Esophagus muscularis mucosa (tissue), 4 donors: ENCODE results near the gene MN1. TPM values are rescaled to one million over a fixed set of nuclear protein-coding genes. Genes with fewer than 3 reads are reported as not detected.

Source experiments
- DNase-seq: peaks from one replicate; pipeline ENCODE4 v3.0.0-alpha.2; 2017; ENCODE audit errors: extremely low spot score
- H3K27ac ChIP-seq, 4 donors: fragments of 200-600 bp; sonication (generic); replicated peaks in 1 of 4; 1 replicate in 3 of 4; 2 replicates in 1 of 4; pipeline ENCODE4 v1.5.1; 2016 to 2019; ENCODE audit warnings: mild to moderate bottlenecking in 1 of 4
- H3K27me3 ChIP-seq, 4 donors: fragments of 200-600 bp; sonication (generic); one replicate each; pipeline versions ENCODE4 v1.5.1 to v1.6.0; 2016 to 2019
- H3K36me3 ChIP-seq, 4 donors: fragments of 200-600 bp; sonication (generic); one replicate each; pipeline ENCODE4 v1.5.1; 2016 to 2019
- H3K4me1 ChIP-seq, 4 donors: fragments of 200-600 bp; sonication (generic); one replicate each; pipeline ENCODE4 v1.5.1; 2016 to 2019
- H3K4me3 ChIP-seq, 4 donors: fragments of 200-600 bp; sonication (generic); 1 replicate in 2 of 4; 2 replicates in 2 of 4; pipeline ENCODE4 v1.5.1; 2016 to 2019; ENCODE audit warnings: mild to moderate bottlenecking in 4 of 4, moderate library complexity in 1 of 4
- H3K9me3 ChIP-seq, 4 donors: fragments of 200-600 bp; sonication (generic); 1 replicate in 3 of 4; 2 replicates in 1 of 4; pipeline ENCODE4 v1.5.1; 2016 to 2019
- EP300 ChIP-seq: sonication (generic); formaldehyde crosslinking; IDR thresholded peaks from one replicate; pipeline ENCODE4 v1.6.1; 2017; ENCODE audit warnings: antibody characterized with exemption
- POLR2A ChIP-seq: fragments of 450-650 bp; IDR thresholded peaks from one replicate; pipeline ENCODE4 v1.6.1; 2017; ENCODE audit warnings: antibody characterized with exemption, moderate library complexity, mild to moderate bottlenecking, low read depth
- POLR2AphosphoS5 ChIP-seq, 2 donors: sonication (generic); formaldehyde crosslinking; IDR thresholded peaks; one replicate each; pipeline ENCODE4 v1.6.1; 2017; ENCODE audit warnings: antibody characterized with exemption in 2 of 2
- WGBS: methylation state at CpG from one replicate; pipeline ENCODE4 v1.1.5; 2018; 5-methylcytosine and 5-hydroxymethylcytosine counted together
- intact Hi-C: fragments of 100-400 bp; cut with DNase I; formaldehyde crosslinking; loops from one replicate; pipeline ENCODE4 v1.15.1; 2023
- total RNA-seq, 4 donors: library from RNA; depleted of rRNA; stranded (reverse); fragments of >200 nt; gene quantifications; one replicate each; pipeline versions ENCODE4 v1.1.0 to v1.2.1, GENCODE V29; 2016
- TF ChIP-seq, protein P1 (sequence below), 3 experiments: fragments of 200-600 bp in 2 of 3; fragments of 450-650 bp in 1 of 3; sonication (generic) in 2 of 3; IDR thresholded peaks; one replicate each; pipeline ENCODE4 v1.5.1; 2017 to 2019; ENCODE audit warnings: antibody characterized with exemption in 3 of 3, mild to moderate bottlenecking in 2 of 3, moderate library complexity in 1 of 3

The MN1 gene
- total RNA-seq, 4 donors from 2014 or later, result 16.2 to 47.3 (median 29.0) TPM

- H3K27ac ChIP-seq, result no peak overlapping the region
- 93% methylated on average over 15 of the region's 20 CpGs for WGBS
- no peaks in the 10 kb centered on the region for H3K27me3 ChIP-seq
- H3K36me3 ChIP-seq, result peaks cover 0 to 5% (median 0%) of the 10 kb centered on the region in 4 donors
- TF ChIP-seq POLR2AphosphoS5 (IDR thresholded peaks at IDR 0.05), result no peak
- TF ChIP-seq, protein P1, sequence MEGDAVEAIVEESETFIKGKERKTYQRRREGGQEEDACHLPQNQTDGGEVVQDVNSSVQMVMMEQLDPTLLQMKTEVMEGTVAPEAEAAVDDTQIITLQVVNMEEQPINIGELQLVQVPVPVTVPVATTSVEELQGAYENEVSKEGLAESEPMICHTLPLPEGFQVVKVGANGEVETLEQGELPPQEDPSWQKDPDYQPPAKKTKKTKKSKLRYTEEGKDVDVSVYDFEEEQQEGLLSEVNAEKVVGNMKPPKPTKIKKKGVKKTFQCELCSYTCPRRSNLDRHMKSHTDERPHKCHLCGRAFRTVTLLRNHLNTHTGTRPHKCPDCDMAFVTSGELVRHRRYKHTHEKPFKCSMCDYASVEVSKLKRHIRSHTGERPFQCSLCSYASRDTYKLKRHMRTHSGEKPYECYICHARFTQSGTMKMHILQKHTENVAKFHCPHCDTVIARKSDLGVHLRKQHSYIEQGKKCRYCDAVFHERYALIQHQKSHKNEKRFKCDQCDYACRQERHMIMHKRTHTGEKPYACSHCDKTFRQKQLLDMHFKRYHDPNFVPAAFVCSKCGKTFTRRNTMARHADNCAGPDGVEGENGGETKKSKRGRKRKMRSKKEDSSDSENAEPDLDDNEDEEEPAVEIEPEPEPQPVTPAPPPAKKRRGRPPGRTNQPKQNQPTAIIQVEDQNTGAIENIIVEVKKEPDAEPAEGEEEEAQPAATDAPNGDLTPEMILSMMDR (IDR thresholded peaks at IDR 0.05), result no peak
- no peak for TF ChIP-seq POLR2A
- TF ChIP-seq EP300, result no peak
- H3K4me3 ChIP-seq, result no peak overlapping the region
- H3K4me1 ChIP-seq, result no peaks in the 10 kb centered on the region
- H3K9me3 ChIP-seq, result no peaks in the 10 kb centered on the region
- intact Hi-C loops, result no loop called here
- no peak for DNase-seq
Observed at GRCh38 chr22:27834364-27835185, 33.0 kb upstream of the MN1 start.

- no peak for DNase-seq
- H3K4me1 ChIP-seq, result no peaks in the 10 kb centered on the region
- WGBS, result 89% methylated on average over 2 of the region's 2 CpGs
Observed at GRCh38 chr22:27833803-27834202, 32.2 kb upstream of the MN1 start.

DNA sequence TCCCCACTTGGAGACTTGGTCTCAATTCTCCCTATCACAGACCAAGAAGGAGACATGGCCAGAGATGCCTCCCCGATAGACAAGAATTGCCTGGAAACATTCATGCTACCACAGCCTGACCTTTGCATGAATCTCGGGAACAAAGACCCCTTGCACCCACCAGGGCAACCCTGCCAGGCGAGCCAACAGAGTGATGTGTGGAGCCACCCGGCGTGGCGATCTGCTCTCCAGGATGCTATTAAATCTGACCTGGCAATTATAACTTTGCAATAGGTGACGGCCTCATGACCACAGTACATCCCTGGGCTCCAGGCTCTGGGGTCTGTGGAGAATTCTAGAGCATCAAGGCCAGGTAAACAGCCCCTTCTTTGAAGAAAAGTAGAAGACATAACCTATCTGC lies 31.1 kb upstream of the MN1 start:
- Histone ChIP-seq H3K27ac (no peak overlapping the region), H3K4me1 (no peaks in the 10 kb centered on the region), H3K4me3 (no peak overlapping the region), H3K36me3 (peaks cover 0 to 5% (median 0%) of the 10 kb centered on the region in 4 donors), H3K9me3 (no peaks in the 10 kb centered on the region), H3K27me3 (no peaks in the 10 kb centered on the region)
- TF ChIP-seq, protein P1 (IDR thresholded peaks at IDR 0.05), result no peak
- TF ChIP-seq POLR2AphosphoS5 (IDR thresholded peaks at IDR 0.05) (no peak), POLR2A (no peak), EP300 (no peak)
- intact Hi-C loops, result no loop called here
- no peak for DNase-seq
- WGBS, result 93% methylated on average over 4 of the region's 7 CpGs

More at GRCh38 chr22:27833803-27834202, 32.2 kb upstream of the MN1 start:
- intact Hi-C loops, result no loop called here
- Histone ChIP-seq H3K27ac (no peak overlapping the region), H3K36me3 (peaks cover 0 to 5% (median 0%) of the 10 kb centered on the region in 4 donors), H3K9me3 (no peaks in the 10 kb centered on the region), H3K4me3 (no peak overlapping the region), H3K27me3 (no peaks in the 10 kb centered on the region)
- TF ChIP-seq, protein P1 (IDR thresholded peaks at IDR 0.05), result no peak
- TF ChIP-seq POLR2AphosphoS5 (IDR thresholded peaks at IDR 0.05) (no peak), POLR2A (no peak), EP300 (no peak)

GRCh38 chr22:27829620-27830019 lies 28.1 kb upstream of the MN1 start:
- TF ChIP-seq EP300 (no peak), POLR2AphosphoS5 (IDR thresholded peaks at IDR 0.05) (no peak), POLR2A (no peak)
- TF ChIP-seq, protein P1 (IDR thresholded peaks at IDR 0.05), result no peak
- Histone ChIP-seq H3K9me3 (no peaks in the 10 kb centered on the region), H3K4me1 (no peaks in the 10 kb centered on the region), H3K36me3 (no peaks in the 10 kb centered on the region), H3K27ac (no peak overlapping the region), H3K27me3 (no peaks in the 10 kb centered on the region), H3K4me3 (no peak overlapping the region)
- DNase-seq, result no peak
- intact Hi-C loops, result no loop called here
- WGBS, result 75% methylated on average over 3 of the region's 3 CpGs
